GM06990 (cell line): ENCODE results near the gene ZDHHC5.
"Not testable (repeated sequence)": the region's sequence is repeated elsewhere in the genome, so short reads cannot be mapped to it uniquely, and the experiment has no call there.

ENCODE experiments used
- DNase-seq: peaks from one replicate; pipeline ENCODE4 v3.0.0-alpha.2; 2011; ENCODE audit not compliant: insufficient read length; ENCODE audit errors: extremely low read depth
- H3K27me3 ChIP-seq: replicated peaks from 2 replicates; pipeline ENCODE4 v1.6.0; 2011; ENCODE audit warnings: low read length; ENCODE audit not compliant: control insufficient read depth, insufficient read depth
- H3K36me3 ChIP-seq: 2 replicates; pipeline ENCODE4 v1.5.1; 2011; ENCODE audit warnings: low read length; ENCODE audit not compliant: control insufficient read depth, insufficient read depth
- H3K4me3 ChIP-seq: replicated peaks from 2 replicates; pipeline ENCODE4 v1.5.1; 2011; ENCODE audit warnings: low read depth, mild to moderate bottlenecking, control low read depth, low read length
- CTCF ChIP-seq: IDR thresholded peaks from 2 replicates; pipeline ENCODE4 v1.5.1; 2011; ENCODE audit warnings: low read length, control low read depth, mild to moderate bottlenecking, inconsistent platforms; ENCODE audit not compliant: insufficient read depth, poor library complexity, severe bottlenecking

The ZDHHC5 gene

DNA sequence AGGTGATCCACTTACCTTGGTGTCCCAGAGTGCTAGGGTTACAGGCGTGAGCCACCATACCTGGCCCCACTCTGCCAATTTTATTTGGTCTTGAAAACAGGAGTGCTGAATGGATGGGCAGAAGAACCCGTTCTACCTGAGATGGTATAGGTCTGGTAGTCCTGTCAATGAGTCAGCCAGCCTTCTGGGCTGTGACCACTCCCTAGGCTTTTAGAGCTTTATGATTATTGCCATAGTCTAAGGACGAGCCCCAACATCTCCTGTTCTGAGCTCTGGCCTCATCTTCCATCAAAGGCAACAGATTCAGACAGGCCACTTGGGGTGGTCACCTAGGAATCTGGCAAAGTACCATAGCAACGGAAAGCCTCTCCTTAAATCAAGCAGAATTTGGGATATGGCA is 11.5 kb downstream of the ZDHHC5 start:
- Histone ChIP-seq H3K4me3 (no peak overlapping the region), H3K27me3 (no peaks in the 10 kb centered on the region), H3K36me3 (peaks cover 17% of the 10 kb centered on the region)
- DNase-seq = no peak
- no peak for TF ChIP-seq CTCF

GRCh38 chr11:57680552-57680874 is 12.6 kb downstream of the ZDHHC5 start:
- DNase-seq = no peak
- no peak for TF ChIP-seq CTCF
- Histone ChIP-seq H3K27me3 (no peaks in the 10 kb centered on the region), H3K36me3 (peaks cover 17% of the 10 kb centered on the region), H3K4me3 (no peak overlapping the region)

DNA sequence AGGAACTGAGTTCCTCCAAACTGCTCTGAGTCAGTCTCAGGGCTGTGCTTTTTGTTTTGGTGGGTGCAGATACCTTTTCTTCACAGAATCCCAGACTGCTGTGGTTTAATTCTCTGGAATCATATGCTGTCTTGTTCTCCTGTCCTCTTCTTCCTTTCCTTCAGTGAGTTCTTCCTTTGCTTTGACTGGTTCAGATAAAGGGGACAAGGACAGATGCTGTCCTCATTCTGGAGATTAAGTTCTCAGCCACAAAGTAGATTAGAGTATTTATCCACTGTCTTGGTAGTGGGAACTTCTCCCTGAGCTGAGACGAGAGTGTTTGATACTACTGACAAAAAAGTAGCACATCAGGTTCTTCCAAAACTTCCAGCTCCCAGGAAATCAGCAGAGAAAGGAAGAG is 13.3 kb downstream of the ZDHHC5 start:
- Histone ChIP-seq H3K4me3 (no peak overlapping the region), H3K27me3 (no peaks in the 10 kb centered on the region), H3K36me3 (peaks cover 17% of the 10 kb centered on the region)
- DNase-seq = no peak
- TF ChIP-seq CTCF = no peak

DNA sequence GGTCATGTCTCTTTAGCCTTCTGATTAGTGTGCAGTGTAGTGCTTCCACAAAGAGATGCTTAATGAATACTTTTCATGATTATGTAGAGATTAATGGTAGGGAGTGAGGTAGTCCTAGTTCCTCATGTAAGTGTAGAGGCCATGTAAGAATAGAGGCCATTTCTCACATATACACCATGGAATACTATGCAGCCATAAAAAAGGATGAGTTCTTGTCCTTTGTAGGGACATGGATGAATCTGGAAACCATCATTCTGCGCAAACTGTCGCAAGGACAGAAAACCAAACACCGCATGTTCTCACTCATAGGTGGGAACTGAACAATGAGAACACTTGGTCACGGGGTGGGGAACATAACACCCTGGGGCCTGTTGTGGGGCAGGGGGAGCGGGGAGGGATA is 22.6 kb downstream of the ZDHHC5 start:
- not testable (repeated sequence) for H3K4me3 ChIP-seq, H3K27me3 ChIP-seq, DNase-seq
- H3K36me3 ChIP-seq = peaks cover 23% of the 10 kb centered on the region

GRCh38 chr11:57698843-57699365 is 31.0 kb downstream of the ZDHHC5 start:
- no peak for TF ChIP-seq CTCF
- H3K36me3 ChIP-seq = peaks cover 34% of the 10 kb centered on the region
- no peak for DNase-seq
- H3K4me3 ChIP-seq = no peak overlapping the region
- no peaks in the 10 kb centered on the region for H3K27me3 ChIP-seq

DNA sequence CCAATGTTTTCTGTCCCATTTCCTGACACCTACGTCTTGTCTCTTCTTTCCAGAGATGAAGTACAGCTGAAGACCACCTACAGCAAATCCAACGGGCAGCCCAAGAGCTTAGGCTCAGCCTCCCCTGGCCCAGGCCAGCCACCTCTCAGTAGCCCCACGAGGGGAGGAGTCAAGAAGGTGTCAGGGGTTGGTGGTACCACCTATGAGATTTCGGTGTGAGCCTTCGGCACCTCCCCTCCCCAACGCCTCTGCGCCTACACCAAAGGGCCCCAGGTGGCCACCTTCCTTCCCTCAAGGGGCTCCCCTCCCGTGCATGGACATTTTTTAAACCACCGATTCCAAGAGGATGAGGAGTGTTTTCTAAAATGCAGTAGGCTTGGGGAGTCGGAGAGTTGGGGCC is 31.9 kb downstream of the ZDHHC5 start:
- Histone ChIP-seq H3K27me3 (no peaks in the 10 kb centered on the region), H3K36me3 (peaks cover 34% of the 10 kb centered on the region), H3K4me3 (no peak overlapping the region)
- no peak for TF ChIP-seq CTCF
- DNase-seq = no peak
